GM21723 (cell line): Measurements from ENCODE around the gene PGM1.

Experiments used
- ATAC-seq: cut with Tn5 transposase; IDR thresholded peaks from one replicate; pipeline ENCODE4 v1.9.1; 2021; ENCODE audit warnings: mild to moderate bottlenecking, moderate library complexity; ENCODE audit not compliant: unreplicated experiment

PGM1 gene

DNA sequence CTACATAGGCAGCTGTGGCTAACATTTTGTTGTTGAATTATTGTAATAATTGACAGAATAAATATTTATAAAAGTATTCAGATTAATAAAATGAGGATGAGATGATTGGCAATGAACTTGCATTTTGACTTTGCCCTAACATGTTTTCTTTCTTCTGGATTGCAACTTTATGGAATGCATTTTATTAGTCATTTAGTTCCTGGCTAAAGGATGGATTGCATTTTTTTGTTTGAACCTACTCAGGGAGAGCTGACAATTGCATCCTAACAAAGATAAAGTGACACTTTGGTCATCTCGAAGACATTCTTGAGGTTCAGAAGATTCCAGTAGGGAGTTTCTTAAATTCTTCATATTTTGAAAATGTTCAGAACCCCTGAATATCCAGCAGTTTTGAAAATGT, 37.5 kb downstream of the PGM1 start:
- ATAC-seq = no peak

DNA sequence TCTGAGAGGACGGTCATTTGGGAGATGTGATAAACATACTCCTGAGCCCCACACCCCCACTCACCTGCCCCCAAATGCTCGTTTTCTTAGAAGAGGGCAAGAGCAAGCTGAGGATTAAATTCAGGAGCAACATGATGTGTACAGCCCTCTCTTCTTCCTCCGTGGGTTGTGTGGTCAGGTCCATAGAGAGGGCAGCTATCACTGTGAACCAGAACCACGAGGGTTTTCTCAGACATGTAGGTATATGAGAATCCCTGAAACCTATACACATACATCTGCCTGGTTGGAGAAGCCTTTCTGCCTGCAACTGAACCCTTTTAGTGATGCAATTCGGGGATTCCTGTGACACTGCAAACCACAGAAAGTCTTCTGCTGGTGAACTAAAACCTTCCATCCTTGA, 38.9 kb downstream of the PGM1 start:
- ATAC-seq = no peak

DNA sequence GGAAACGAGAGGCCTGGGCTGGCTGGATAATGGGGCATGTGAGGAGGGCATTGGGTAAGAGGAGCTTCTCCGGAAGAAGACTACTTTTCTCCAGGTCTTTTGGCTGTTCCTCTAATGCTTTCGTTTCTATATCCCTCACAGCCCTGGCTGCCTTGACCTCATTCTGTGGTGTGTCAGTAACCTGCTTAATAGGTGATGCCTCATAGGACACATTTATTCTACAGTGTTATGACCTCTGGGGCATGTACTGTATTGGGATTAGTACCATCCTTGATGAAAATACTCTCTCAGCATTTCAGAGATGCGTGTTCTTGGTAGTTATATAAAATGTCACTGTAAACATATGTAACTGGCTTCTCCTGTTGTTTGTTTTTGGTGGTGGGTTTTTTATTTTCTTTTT, 40.1 kb downstream of the PGM1 start:
- no peak for ATAC-seq

DNA sequence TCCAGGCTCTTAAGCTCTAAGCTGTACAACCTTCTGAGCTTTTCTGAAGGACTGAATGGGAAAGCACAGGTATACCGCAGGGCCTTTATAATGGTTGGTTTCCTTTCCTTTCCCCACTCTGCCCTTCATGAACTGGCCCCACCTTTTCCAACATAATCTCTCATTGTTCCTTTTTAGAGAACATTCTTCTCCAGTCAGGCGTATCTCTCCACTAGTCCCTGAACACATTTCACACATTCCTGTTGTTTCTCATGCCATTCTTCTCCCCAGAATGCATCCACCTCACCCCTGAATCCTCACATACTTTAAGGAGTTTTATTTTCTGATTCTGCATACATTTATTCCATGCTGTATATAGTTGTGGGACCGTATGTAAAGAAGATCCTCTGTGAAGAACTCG, 41.3 kb downstream of the PGM1 start:
- no peak for ATAC-seq

DNA sequence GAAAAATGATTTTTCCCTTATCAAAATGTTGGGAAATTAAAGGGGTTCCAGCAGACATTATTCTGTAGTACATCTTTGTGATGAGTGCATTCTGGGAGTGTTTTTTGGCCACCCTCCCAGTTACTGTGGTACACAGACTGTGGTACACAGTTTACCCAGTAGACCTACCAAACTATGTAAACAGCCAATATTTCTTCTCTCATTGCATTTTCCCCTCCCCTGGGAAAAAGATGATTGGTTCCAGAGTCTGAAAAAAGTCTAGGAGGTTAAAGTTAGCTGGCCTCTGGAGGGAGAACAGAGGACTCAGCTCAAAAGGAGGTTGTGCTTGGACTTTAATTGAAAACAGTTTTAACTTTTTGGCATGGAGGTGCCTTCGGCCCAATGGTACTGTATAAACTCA, 42.5 kb downstream of the PGM1 start:
- no peak for ATAC-seq

DNA sequence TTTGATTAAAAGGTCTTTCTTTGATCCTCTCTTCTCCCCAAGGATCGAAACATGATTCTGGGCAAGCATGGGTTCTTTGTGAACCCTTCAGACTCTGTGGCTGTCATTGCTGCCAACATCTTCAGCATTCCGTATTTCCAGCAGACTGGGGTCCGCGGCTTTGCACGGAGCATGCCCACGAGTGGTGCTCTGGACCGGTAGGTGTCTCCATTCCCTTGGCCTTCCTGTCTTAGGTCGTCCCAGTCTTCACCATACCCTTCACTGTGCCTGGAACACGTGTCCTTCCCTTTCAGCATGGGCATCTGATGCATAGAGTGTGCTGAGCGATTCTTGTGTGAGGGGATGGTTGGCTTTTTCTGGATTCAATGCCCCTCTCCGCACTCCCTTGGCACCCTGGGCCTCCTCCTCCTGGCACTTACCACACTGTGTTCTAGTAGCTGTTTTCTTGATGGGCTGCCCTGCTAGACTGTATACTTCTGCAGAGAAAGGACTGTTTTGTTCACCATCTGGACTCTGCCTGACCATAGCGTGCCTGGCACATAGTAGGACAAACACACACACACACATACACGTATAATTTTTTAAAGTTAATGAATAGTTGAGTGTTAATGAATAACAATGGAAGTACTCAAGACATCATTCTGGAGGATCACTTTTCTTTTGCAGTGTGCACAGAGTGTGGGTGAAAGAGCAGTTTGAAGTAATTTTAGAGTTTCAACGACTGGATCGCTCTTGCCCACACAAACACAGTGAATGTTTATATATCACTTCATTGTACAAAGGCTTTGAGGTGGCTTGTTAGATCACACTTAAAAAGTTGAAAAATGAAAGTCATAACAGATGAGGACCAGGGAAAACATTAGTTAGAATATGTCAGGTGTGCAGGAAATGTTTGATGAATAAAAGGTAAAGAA, 43.2 kb downstream of the PGM1 start:
- no peak for ATAC-seq

DNA sequence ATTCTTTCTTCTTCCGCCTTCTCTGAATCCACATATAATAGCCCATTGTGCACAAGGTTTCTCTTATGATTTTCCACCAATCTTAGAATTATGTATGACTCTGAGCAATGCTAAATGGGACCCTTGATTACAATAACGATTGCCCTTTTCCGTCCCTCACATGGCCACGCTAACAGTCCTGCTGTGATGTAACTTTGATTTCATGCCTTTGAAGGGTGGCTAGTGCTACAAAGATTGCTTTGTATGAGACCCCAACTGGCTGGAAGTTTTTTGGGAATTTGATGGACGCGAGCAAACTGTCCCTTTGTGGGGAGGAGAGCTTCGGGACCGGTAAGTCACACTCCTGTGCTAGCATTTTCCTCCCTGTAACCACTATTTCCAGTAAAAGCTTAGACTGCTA, 45.3 kb downstream of the PGM1 start:
- no peak for ATAC-seq

DNA sequence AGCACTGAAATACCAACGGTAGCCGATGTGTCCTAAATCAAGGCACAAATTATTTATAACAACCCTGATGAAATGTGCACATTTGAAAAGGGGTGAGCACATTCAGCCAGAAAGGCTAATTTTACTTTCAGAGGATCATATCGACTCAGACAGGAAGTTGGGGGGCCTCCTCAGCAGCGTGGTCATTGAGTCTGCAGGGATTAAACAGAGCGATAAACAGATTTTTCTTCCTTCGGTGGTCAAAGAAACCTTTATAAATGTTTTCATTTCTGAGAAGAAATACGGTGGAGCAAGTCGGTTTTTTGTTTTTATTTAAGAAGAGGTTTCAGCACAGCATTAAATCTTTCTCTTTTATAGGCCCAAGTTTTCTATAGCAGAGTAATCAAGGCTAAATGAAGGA, 45.7 kb downstream of the PGM1 start:
- ATAC-seq = no peak

DNA sequence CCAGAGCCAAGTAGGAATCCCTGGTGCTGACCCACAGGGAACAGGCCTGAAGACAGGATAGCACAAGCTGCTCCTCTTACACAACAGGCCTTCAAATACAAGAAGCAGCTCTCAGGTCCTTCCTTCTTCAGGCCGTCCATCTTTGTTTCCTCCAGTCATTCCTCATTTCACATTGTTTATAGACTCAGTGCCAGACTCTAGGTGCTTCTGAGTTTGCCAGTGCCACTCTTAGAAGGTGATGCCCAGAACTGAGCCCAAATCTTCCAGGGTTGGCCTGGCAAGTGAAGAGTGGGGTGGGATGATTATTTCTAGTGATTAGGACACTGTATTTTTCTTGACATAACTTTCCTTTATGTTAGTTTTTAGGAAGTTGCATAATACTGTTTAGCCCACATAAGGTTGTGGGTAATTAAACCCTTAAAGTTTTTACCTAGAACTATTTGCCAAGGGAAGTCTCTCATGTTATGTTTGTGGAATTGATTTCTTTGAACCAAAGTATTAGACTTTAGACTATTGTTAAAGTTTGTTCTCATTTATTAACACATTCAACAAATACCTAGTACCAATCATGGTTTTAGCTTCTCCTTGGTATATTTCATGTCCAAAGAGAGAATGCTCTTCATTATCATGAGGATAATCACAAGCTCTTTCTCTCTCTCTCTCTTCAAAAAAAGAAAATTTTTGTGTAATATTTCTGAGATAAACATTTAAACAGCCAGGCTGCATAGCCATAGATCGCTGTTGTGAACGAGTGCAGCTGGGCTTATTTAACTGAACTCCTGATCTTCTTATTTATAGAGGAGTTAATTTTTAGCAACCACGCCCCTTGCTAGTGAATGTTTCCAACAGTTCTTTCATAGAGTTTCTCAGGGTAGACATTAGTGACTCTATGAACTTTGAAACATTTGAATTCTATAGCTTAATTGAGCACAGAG, 47.7 kb downstream of the PGM1 start:
- no peak for ATAC-seq

DNA sequence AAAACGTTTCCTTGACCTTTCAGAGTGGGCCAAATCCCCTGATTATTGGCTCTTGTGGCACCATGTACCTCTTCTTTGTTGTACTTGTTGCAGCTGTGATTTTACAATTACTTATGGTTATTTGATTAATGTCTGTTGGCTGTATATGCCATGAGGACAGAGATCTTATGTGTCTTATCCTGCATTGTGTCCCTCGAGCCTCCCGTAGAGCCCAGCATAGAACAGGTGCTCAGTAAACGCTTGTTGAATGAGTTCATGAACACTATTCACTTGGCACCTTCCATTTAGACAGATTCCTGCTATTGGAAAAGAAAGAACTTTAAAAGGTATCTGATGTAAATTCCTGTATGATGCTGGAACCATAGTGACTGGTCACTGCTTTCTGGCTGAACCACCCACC, 48.4 kb downstream of the PGM1 start:
- ATAC-seq = no peak

DNA sequence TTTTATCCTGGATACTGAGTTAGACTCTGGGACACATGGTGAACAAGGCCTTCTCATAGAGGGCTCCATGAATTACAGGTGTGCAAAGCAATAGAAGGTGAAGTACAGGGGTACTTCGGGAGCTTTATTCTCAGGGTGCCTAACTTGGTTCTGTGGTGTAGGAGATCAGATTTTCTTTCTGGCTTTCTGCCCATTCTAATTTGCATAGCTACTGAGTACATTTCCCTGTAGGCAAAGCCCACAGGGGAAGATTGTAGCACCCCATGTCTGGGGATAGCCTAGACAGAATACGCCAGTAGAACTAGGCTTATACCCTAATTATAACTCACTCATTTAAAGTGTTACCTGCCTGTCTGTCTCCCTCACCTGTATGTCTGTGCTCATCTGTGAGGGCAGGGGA, 49.7 kb downstream of the PGM1 start:
- no peak for ATAC-seq

DNA sequence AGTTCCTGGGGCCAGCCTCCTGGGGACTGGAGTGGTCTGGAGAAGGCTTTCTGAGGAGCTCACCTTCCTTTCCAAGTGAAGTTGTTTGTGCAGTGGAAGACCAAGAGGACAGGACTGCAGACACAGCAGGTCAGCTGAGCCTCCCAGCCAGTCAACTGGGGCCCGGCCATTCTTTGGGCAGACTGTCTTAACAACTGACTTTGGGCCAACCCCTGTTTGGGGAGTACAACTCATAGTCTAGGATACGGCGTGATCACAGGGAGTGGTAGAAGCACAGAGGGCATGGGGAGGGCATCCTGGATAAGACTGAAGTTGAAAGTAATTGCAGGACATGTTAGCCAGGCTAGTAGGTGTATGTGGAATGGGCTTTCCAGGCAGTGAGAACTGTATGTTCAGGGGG, 50.3 kb downstream of the PGM1 start:
- ATAC-seq = no peak

DNA sequence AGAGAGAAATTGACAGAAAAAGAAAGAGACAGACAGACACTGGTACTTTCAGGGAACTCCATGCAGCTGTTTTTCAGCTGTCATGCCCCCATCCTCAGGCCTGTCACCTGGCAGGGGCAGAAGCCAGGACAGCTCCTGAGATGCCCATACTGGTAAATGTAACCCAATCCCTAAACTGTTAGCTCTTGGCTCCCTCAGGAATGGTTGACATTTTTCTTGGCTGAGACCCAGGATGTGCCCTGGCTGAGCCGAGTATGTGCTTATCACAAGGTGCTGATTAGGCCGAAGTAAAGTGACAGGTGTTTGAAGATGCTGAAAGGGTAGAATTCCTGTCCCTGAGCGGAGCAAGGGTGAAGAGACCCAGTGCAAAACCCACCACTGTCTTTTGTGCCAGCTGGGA, 50.7 kb downstream of the PGM1 start:
- ATAC-seq = no peak

DNA sequence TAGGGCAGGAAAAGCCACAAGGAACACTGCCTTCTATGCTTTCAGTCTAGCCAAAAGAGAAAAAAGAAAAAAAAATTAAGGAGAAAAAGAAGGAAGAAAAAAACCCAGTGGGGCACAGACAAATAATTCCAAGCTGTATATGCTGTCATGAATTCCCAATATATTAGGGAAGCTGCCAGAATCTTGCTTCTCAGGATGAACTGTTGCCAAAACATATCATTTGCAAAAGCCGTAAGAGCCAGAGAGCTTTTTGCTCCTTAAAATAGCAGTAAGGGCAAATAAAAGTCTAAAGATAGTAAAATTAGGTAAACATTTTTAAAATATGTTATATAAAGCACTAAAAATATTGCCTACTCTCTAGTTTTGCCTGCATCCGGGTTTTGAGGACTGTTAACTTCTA, 52.1 kb downstream of the PGM1 start:
- ATAC-seq = no peak

DNA sequence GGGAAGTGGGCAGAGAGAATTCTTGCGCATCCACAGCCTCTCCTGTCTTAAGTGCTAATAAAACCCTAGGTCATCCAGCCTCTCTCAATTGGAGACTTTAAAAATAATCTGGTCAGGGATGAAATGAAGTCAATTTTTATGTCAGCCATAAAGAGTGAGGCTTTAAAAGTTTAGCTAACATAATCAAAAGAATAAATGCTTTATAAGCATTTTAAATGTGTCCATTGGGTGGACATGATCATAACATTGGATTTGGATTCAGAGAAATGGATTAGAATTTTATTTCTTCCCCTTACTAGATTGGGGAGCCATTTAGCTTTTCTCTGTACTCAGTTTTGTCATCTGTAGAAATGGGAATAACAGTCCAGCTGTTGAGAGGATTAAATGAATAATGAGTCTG, 55.5 kb downstream of the PGM1 start:
- ATAC-seq = no peak

DNA sequence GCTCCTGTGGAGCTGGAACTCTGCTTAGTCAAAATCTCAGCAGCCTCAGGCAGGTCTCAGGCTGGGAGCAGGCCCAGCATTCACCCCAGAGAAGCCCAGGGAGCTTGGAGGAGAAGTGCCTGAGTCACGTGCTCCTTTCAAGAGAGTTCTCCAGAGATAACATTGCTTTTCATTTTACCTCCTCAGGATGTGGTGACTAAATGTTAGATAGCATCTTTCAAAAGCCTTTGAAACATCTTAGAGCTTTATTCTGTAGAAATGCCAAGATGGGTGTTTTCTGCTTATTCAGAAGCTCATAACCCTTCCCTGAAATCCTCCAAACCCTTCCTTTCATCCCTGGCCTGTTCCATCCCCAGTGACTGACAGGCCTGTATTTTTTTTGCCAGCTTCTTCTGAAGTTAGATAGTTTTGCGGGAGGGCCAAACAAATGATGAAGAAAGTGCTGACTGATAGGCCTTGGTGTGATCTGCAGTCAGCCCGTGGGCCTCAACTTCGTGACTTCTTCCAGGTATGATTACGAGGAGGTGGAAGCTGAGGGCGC, 58.0 kb downstream of the PGM1 start:
- ATAC-seq = no peak

DNA sequence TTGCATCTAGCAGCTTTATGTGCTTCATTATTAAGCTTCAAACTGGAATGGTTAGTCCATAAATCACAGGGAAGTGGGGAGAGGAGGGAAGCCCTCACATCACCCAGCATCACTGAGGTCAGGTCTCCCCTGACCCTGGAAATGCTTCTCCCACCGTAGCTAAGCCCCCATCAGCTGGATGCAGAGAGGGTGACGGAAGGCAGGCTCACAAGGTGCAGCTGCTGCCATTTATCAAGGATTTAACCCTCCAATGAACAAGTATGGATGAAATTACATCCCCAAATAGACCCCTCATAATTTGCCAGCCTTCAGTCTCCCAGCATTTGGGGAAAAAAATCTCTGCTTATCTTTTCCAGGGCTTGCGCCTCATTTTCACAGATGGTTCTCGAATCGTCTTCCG, 60.8 kb downstream of the PGM1 start:
- ATAC-seq = no peak

DNA sequence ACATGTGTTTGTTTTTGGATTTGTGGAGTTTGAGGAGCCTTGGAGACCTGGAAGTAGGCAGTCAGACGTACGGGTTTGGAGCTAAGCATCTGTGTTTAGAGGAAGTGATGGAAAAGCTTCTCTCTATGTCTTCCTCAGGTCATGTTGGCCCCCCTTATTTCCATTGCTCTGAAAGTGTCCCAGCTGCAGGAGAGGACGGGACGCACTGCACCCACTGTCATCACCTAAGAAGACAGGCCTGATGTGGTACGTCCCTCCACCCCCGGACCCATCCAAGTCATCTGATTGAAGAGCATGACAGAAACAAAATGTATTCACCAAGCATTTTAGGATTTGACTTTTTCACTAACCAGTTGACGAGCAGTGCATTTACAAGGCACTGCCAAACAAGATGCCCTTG, 66.2 kb downstream of the PGM1 start:
- no peak for ATAC-seq

DNA sequence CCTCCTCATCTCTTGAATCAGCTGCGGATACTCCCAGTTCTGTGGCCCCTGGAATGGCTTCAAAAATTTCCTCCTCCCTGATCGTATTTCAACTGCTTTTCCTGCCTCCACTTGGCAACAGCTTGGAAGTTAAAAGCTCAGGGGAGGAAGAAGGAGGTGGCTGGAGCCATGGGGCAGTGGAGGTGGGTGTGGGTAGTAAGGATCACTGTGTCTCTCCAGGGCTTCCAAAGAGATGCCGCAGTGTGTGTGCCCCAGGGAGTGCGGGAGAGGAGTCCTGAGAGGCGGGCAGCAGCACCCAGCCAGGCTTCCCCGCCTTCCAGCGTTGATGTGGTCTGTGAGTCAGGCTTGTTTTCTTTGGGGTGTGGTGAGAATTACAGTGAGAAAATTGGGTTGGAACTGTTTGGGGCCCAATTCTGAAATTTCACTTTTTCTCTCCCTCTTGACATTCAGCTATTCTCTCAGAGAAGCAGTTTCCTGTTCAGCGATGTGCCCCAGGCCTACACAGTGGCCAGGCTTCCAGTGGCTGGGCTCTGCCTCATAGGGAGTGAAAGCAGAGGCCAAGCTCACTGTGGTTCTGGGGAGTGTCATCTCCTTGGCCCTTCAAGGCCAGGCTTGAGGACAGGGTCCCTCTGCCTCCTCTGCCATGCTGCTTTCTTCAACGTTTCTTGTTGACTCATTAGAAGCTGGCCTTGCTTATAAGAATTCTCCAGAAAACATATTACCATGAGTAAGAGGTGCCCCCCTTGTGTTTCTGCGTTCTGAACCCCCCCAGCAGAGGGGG, 69.0 kb downstream of the PGM1 start:
- no peak for ATAC-seq

DNA sequence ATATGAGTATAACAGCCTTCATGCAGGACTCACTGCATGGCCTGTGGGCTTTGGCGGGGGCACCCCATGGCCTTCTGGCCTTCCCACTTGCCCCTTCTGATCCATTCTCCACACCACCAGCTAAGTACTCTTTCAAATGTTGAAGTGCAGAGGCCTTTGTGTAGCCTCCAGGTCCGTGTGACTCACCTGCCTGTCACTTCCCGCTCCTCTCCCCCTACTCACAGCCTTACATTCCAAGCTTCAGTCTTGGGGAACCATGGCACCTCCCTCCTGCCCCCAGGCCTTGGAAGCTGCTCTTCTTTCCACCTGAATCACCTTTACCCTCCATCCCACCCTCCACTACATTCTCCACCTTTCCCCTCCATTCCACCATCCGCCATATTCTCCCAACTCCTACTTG, 69.6 kb downstream of the PGM1 start:
- no peak for ATAC-seq

DNA sequence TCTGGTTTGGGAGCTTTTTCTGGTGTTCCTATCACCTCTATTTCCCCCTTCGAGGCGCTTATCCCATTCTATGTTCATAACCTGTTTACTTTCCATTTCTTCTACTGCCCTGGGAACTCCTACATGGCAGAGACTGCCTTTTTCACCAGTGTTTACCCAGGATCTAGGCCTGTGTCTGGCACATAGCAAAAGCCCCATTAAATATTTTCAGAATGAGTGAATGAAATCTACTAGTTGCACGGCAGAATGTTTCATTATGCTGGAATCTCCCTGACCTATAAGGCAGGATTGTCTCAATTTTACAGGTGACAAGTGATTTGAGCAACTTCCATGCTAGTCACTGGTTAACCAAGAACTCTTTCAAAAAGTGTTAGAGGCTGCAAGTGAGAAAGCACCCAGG, 70.1 kb downstream of the PGM1 start:
- ATAC-seq = no peak
